Stimulated activated memory B cell treated with anti-CD40 and anti-IgM and Interleukin-4, amounts not matched to agents 10 μg/mL and 1 μg/mL and 100 μg/mL, for 72 hours (primary cell): Measurements from ENCODE around the gene SCLY.

Experiments
- ATAC-seq: fragments of 150-1000 bp; cut with Tn5 transposase; 2 replicates; pipeline ENCODE4 v1.10.0; 2021
- H3K27ac Mint-ChIP-seq: one replicate; pipeline ENCODE4 v1.8.0; 2022; ENCODE audit warnings: mild to moderate bottlenecking, mixed read lengths
- H3K27me3 Mint-ChIP-seq: one replicate; pipeline ENCODE4 v1.8.0; 2022; ENCODE audit warnings: mixed read lengths
- H3K36me3 Mint-ChIP-seq: one replicate; pipeline ENCODE4 v1.8.0; 2022; ENCODE audit warnings: mixed read lengths
- H3K4me1 Mint-ChIP-seq: one replicate; pipeline ENCODE4 v1.8.0; 2022; ENCODE audit warnings: mixed read lengths
- H3K4me3 Mint-ChIP-seq: one replicate; pipeline ENCODE4 v1.8.0; 2022; ENCODE audit warnings: mild to moderate bottlenecking, moderate library complexity, mixed read lengths
- H3K9me3 Mint-ChIP-seq: one replicate; pipeline ENCODE4 v1.8.0; 2022; ENCODE audit warnings: mixed read lengths

The SCLY gene

GRCh38 chr2:238127165-238128060 is 66.6 kb downstream of the SCLY start:
- Mint-ChIP-seq H3K9me3 (no peaks in the 10 kb centered on the region), H3K27me3 (no peaks in the 10 kb centered on the region), H3K27ac (no peak overlapping the region), H3K36me3 (no peaks in the 10 kb centered on the region), H3K4me3 (no peak overlapping the region), H3K4me1 (no peaks in the 10 kb centered on the region)
- ATAC-seq, result no peak

DNA sequence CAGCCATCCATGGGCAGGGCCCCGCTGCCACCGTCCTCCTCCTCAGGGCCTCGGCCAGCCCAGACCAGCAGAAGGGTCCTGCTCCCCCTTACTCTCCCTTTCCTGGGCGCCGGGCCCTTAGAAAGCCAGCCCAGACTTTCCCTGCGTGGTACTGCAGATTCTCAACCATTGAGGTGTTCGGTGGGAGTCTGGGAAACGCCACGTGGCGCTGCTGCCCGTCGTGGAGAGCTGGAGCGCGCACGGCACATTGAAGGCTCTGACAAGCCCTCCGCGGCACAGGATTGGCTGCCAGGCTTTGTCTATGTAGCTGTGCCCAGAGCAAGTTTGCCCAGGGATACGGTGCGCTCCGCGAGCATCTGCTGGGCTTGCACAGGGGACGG is 67.2 kb downstream of the SCLY start:
- no peaks in the 10 kb centered on the region for H3K9me3 Mint-ChIP-seq
- H3K27ac Mint-ChIP-seq, result no peak overlapping the region
- H3K27me3 Mint-ChIP-seq, result no peaks in the 10 kb centered on the region

DNA sequence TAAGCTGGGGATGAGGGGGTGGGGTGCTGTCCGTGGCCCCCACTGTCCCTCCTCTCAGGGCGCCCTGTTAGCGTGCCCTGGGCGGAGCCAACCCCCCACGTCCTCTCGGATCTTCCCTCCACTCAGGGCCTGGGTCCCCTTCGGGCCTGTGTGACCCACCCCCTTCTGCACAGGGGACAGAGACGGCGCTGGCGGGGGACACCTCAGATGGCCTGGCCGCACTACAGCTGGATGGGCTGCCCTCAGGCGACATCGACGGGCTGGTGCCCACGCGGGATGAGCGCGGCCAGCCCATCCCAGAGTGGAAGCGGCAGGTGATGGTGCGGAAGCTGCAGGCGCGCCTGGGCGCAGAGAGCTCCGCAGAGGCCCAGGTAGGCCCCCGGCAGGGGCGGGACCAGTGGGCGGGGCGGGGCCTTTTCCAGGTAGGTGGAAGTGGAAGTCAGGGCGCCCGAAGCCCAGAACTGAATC is 67.8 kb downstream of the SCLY start:
- Mint-ChIP-seq H3K9me3 (no peaks in the 10 kb centered on the region), H3K4me1 (peaks cover 2% of the 10 kb centered on the region), H3K27me3 (no peaks in the 10 kb centered on the region), H3K4me3 (no peak overlapping the region), H3K27ac (no peak overlapping the region), H3K36me3 (no peaks in the 10 kb centered on the region)
- ATAC-seq, result peak; percentile 6

More for the DNA sequence above, 67.2 kb downstream of the SCLY start:
- H3K4me1 Mint-ChIP-seq, result no peaks in the 10 kb centered on the region
- no peaks in the 10 kb centered on the region for H3K36me3 Mint-ChIP-seq
- no peak for ATAC-seq
- no peak overlapping the region for H3K4me3 Mint-ChIP-seq

GRCh38 chr2:238129166-238130010 is 68.6 kb downstream of the SCLY start:
- Mint-ChIP-seq H3K4me3 (no peak overlapping the region), H3K36me3 (no peaks in the 10 kb centered on the region), H3K9me3 (no peaks in the 10 kb centered on the region), H3K27ac (no peak overlapping the region), H3K4me1 (peaks cover 4% of the 10 kb centered on the region), H3K27me3 (no peaks in the 10 kb centered on the region)
- no peak for ATAC-seq

DNA sequence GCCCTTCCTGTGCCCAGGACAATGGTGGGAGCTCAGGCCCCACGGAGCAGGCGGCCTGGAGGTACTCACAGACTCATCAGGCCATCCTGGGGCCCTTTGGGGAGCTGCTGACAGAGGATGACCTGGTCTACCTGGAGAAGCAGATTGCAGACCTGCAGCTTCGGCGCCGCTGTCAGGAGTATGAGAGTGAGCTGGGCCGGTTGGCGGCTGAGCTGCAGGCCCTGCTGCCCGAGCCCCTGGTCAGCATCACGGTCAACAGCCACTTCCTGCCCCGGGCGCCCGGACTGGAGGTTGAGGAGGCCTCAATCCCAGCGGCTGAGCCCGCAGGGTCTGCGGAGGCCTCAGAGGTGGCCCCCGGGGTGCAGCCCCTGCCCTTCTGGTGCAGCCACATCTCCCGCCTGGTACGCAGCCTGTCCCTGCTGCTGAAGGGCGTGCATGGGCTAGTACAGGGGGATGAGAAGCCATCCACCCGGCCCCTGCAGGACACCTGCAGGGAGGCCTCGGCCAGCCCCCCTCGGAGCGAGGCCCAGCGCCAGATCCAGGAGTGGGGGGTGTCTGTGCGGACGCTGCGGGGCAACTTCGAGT is 69.4 kb downstream of the SCLY start:
- Mint-ChIP-seq H3K4me1 (peaks cover 4% of the 10 kb centered on the region), H3K36me3 (no peaks in the 10 kb centered on the region), H3K9me3 (no peaks in the 10 kb centered on the region), H3K4me3 (no peak overlapping the region), H3K27me3 (no peaks in the 10 kb centered on the region), H3K27ac (no peak overlapping the region)
- no peak for ATAC-seq

GRCh38 chr2:238130696-238131628 is 70.2 kb downstream of the SCLY start:
- no peak for ATAC-seq
- no peaks in the 10 kb centered on the region for H3K9me3 Mint-ChIP-seq
- H3K4me3 Mint-ChIP-seq, result no peak overlapping the region
- no peak overlapping the region for H3K27ac Mint-ChIP-seq
- H3K36me3 Mint-ChIP-seq, result no peaks in the 10 kb centered on the region
- peaks cover 4% of the 10 kb centered on the region for H3K4me1 Mint-ChIP-seq
- H3K27me3 Mint-ChIP-seq, result no peaks in the 10 kb centered on the region

GRCh38 chr2:238131761-238132462 is 71.1 kb downstream of the SCLY start:
- Mint-ChIP-seq H3K9me3 (no peaks in the 10 kb centered on the region), H3K27me3 (no peaks in the 10 kb centered on the region), H3K4me1 (peaks cover 4% of the 10 kb centered on the region), H3K4me3 (no peak overlapping the region), H3K27ac (no peak overlapping the region), H3K36me3 (no peaks in the 10 kb centered on the region)
- no peak for ATAC-seq

- no peak overlapping the region for H3K4me3 Mint-ChIP-seq
- H3K36me3 Mint-ChIP-seq, result no peaks in the 10 kb centered on the region
- H3K27me3 Mint-ChIP-seq, result no peaks in the 10 kb centered on the region
- no peak for ATAC-seq
- H3K9me3 Mint-ChIP-seq, result no peaks in the 10 kb centered on the region
- no peak overlapping the region for H3K27ac Mint-ChIP-seq
- H3K4me1 Mint-ChIP-seq, result peaks cover 7% of the 10 kb centered on the region
Measured at GRCh38 chr2:238132463-238133450, 72.0 kb downstream of the SCLY start.

GRCh38 chr2:238133499-238134392 is 72.9 kb downstream of the SCLY start:
- Mint-ChIP-seq H3K36me3 (no peaks in the 10 kb centered on the region), H3K27ac (no peak overlapping the region), H3K4me1 (peaks cover 17% of the 10 kb centered on the region), H3K27me3 (no peaks in the 10 kb centered on the region), H3K4me3 (no peak overlapping the region), H3K9me3 (no peaks in the 10 kb centered on the region)
- ATAC-seq, result no peak

GRCh38 chr2:238134393-238134785 is 73.6 kb downstream of the SCLY start:
- ATAC-seq, result no peak
- H3K4me3 Mint-ChIP-seq, result no peak overlapping the region
- H3K4me1 Mint-ChIP-seq, result peaks cover 22% of the 10 kb centered on the region
- no peaks in the 10 kb centered on the region for H3K27me3 Mint-ChIP-seq
- H3K36me3 Mint-ChIP-seq, result no peaks in the 10 kb centered on the region
- H3K27ac Mint-ChIP-seq, result no peak overlapping the region
- H3K9me3 Mint-ChIP-seq, result no peaks in the 10 kb centered on the region

DNA sequence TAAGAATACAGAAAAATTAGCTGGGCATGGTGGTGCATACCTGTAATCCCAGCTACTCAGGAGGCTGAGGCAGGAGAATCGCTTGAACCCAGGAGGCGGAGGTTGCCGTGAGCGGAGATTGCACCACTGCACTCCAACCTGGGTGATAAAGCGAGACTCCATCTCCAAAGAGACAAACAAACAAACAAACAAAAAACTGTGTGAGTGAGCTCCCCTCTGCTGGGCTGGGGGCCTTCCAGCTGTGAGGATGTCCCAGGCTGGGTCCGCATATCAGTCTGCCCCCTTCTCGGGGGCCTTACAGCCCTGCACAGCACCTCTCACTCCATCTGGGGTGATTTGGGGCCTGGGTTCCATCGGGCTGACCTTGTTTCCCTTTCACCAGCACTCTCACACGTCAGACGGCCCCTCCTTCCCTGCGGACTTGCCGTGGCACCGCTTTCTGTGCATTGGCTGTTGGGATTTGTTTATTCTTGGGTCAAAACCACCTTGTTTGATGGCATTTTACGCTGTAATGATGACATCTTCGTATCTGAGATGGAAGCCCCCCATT is 74.9 kb downstream of the SCLY start:
- no peak overlapping the region for H3K4me3 Mint-ChIP-seq
- H3K36me3 Mint-ChIP-seq, result no peaks in the 10 kb centered on the region
- H3K4me1 Mint-ChIP-seq, result peaks cover 30% of the 10 kb centered on the region
- no peak overlapping the region for H3K27ac Mint-ChIP-seq
- ATAC-seq, result no peak
- no peaks in the 10 kb centered on the region for H3K9me3 Mint-ChIP-seq
- no peaks in the 10 kb centered on the region for H3K27me3 Mint-ChIP-seq

DNA sequence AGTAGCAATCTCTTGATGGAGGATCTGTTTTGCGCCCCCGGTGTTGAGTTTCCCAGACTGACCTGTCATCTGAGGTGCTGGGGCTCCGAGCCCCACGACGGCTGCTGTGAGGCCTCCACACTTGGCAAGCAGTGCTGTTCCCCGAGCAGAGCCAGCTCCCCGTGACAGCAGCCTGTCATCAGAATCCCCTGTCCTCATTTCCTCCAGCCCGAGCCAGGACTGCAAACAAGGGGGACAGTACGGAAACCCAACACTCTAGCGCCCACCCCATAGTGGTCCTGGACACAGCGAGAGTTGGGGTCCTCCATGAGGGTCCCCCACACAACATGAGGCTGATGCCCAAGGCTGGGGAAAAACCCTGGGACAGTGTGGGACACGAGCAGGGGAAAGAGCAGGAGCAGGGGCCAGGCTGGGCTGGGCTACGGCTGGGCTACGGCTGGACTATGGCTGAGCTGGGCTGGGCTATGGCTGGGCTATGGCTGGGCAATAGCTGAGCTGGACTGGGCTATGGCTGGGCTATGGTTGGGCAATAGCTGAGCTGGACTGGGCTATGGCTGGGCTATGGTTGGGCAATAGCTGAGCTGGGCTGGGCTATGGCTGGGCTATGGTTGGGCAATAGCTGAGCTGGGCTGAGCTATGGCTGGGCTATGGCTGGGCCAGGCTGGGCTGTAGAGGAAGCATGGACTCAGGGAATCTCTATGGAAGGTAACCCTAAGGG is 76.2 kb downstream of the SCLY start:
- Mint-ChIP-seq H3K36me3 (no peaks in the 10 kb centered on the region), H3K27me3 (no peaks in the 10 kb centered on the region), H3K4me1 (peaks cover 36% of the 10 kb centered on the region)

More for the DNA sequence above, 76.2 kb downstream of the SCLY start:
- H3K4me3 Mint-ChIP-seq, result no peak overlapping the region
- H3K27ac Mint-ChIP-seq, result no peak overlapping the region
- H3K9me3 Mint-ChIP-seq, result no peaks in the 10 kb centered on the region
- no peak for ATAC-seq
